K562 treated with DMSO at 1 percent for 48 hours (cell line): Measurements from ENCODE around the gene UNC5B. TPM values are rescaled to one million over a fixed set of nuclear protein-coding genes. Genes with fewer than 3 reads are reported as not detected.

ENCODE experiments used
- total RNA-seq: library from RNA; unstranded; fragments of 300-600 nt; gene quantifications from 2 replicates; pipeline ENCODE4 v1.2.3, GENCODE V29; 2022; ENCODE audit warnings: low replicate concordance; ENCODE audit errors: extremely low read depth

UNC5B gene
- total RNA-seq, result 218 TPM in 1 of 2 replicates, not detected in the other

DNA sequence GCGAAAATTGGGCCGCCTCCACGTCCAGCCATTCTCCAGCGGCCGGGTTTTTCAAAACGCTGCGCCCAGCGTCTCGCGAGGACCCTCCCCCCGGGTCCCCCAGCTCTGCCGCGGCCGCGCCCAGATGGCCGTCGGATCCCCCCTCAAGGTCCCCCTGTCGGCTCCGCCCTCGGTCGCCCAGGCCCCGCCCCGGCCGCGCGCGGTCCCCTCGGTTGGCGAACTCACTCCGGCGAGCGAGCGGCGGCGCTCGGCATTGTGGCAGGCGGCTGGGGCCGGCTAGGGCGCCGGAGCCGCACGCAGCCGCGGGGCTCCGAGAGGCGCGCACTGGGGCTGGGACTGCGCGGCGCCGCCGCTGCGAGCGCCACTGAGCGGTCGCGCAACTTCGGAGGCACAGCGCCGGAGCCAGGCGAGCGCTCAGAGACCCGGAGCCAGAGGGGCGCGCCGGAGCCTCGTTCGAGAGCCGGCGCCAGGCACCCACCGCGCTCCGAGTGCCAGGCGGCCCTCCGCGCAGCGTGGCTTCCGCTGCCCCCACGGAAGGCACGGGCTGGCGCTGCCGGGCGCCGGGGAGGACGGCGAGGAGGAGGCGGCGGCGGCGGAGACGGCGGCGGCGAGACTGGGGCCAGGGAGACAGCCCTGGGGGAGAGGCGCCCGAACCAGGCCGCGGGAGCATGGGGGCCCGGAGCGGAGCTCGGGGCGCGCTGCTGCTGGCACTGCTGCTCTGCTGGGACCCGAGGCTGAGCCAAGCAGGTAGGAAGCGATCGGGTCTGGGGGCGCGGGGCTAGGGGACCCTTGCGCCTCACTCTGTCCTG is at the start of gene UNC5B:
UNC5B (plus strand) TSS at position 253 of the 809 bp plus-strand sequence; CDS start at position 669, 416 bp downstream.

DNA sequence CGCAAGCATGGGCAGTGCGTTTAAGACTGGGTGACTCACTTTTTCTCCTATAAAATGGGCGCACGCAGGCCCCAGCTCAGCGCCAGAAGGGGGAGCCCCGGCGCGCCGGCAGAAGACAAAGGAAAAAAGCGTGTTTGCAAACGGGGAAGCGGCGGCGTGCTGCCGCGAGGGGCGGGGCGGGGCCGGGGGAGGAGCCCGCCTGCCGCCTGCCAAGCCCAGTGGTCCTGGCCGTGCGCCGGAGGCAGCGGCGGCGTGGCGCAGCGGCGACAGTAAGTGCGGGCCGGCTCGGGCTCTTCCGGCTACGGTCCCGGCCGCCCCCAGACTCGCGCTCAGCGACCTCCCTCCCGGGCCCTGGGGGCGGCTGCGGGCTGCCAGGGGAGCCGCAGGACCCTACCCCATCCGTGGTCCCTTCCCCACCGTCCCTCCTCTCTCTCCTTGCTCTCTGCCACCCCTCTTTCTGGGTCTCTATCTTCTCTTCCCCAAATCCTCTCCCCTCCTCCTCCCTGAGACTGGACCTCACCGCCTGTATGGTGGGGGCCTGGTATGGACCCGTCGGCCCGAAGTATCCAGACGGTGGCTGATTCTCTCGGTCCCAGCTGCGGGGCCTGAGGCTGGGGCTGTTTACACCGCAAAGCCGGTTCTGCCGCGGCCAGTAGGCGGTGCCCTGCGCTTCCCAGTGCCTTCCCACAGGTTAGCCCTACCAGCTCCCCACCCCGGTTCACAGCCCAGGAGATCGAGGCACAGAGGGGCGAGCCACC is 106.9 kb downstream of the UNC5B start, which contains the start of gene SLC29A3:
SLC29A3 (plus strand) TSS at position 218 of the 758 bp plus-strand sequence; CDS start at position 269, 51 bp downstream.

Other genes with a start within 250 kb of the UNC5B start
- gene SLC29A3, start 106.7 kb downstream of the UNC5B start, total RNA-seq, result not detected in 2 replicates
- gene CDH23, start 184.3 kb downstream of the UNC5B start, total RNA-seq, result not detected in 2 replicates